MG63 (cell line): ENCODE measurements around the gene ENTR1. TPM values are rescaled to one million over a fixed set of nuclear protein-coding genes. Genes with fewer than 3 reads are reported as not detected.

Experiments used
- DNase-seq: peaks from one replicate; pipeline ENCODE4 v3.0.0-alpha.2; 2020
- H3K27me3 ChIP-seq: fragments of 250-450 bp; sonication (Bioruptor Pico); 2 replicates; pipeline ENCODE4 v1.5.1; 2020; ENCODE audit warnings: mild to moderate bottlenecking, moderate library complexity
- H3K36me3 ChIP-seq: fragments of 250-450 bp; sonication (Bioruptor Pico); 2 replicates; pipeline ENCODE4 v1.5.1; 2020; ENCODE audit warnings: mild to moderate bottlenecking, moderate library complexity
- H3K4me3 ChIP-seq: fragments of 250-450 bp; sonication (Bioruptor Pico); 2 replicates; pipeline ENCODE4 v1.5.1; 2020; ENCODE audit warnings: mild to moderate bottlenecking, moderate library complexity
- H3K9me3 ChIP-seq: fragments of 250-450 bp; sonication (Bioruptor Pico); 2 replicates; pipeline ENCODE4 v1.5.1; 2020; ENCODE audit warnings: mild to moderate bottlenecking, moderate library complexity
- total RNA-seq: library from RNA; depleted of rRNA; stranded (reverse); fragments of >200 nt; shearing (Covaris generic); gene quantifications from 2 replicates; pipeline ENCODE4 v1.2.3, GENCODE V29; 2014; ENCODE audit warnings: low replicate concordance

ENTR1 gene
- total RNA-seq, 1 experiment from 2014 or later, result 95.9 TPM

- Histone ChIP-seq H3K27me3 (no peaks in the 10 kb centered on the region), H3K9me3 (no peaks in the 10 kb centered on the region), H3K4me3 (no peak overlapping the region), H3K36me3 (peaks cover 3% of the 10 kb centered on the region)
- DNase-seq, result no peak
These were observed 32.9 kb downstream of the ENTR1 start for GRCh38 chr9:136377341-136378169.

GRCh38 chr9:136376457-136376856, 34.0 kb downstream of the ENTR1 start:
- no peak for DNase-seq
- H3K36me3 ChIP-seq, result peaks cover 3% of the 10 kb centered on the region

GRCh38 chr9:136375096-136375495, 35.3 kb downstream of the ENTR1 start:
- Histone ChIP-seq H3K27me3 (no peaks in the 10 kb centered on the region), H3K36me3 (no peaks in the 10 kb centered on the region; the same call in none of the 2 replicates), H3K4me3 (no peak overlapping the region), H3K9me3 (no peaks in the 10 kb centered on the region)
- DNase-seq, result no peak

More at GRCh38 chr9:136376457-136376856, 34.0 kb downstream of the ENTR1 start:
- no peaks in the 10 kb centered on the region for H3K9me3 ChIP-seq
- H3K4me3 ChIP-seq, result no peak overlapping the region
- no peaks in the 10 kb centered on the region for H3K27me3 ChIP-seq

- no peaks in the 10 kb centered on the region; the same call in none of the 2 replicates for H3K36me3 ChIP-seq
- no peaks in the 10 kb centered on the region for H3K9me3 ChIP-seq
- no peak overlapping the region for H3K4me3 ChIP-seq
- DNase-seq, result no peak
- H3K27me3 ChIP-seq, result no peaks in the 10 kb centered on the region
These were observed 36.2 kb downstream of the ENTR1 start for GRCh38 chr9:136374183-136374575.

GRCh38 chr9:136373300-136374182, 36.9 kb downstream of the ENTR1 start, which contains the start of gene CARD9:
CARD9 (minus strand) TSS chr9:136373669; CDS start chr9:136372078, 1,591 bp downstream.
- Histone ChIP-seq H3K4me3 (no peak within 1 kb of the TSS), H3K9me3 (no peaks in the 10 kb centered on the region), H3K27me3 (no peaks in the 10 kb centered on the region), H3K36me3 (no peaks in the 10 kb centered on the region; the same call in 1 of the 2 replicates)
- no peak for DNase-seq

- H3K4me3 ChIP-seq, result no peak overlapping the region
- no peaks in the 10 kb centered on the region; the same call in 1 of the 2 replicates for H3K36me3 ChIP-seq
- H3K27me3 ChIP-seq, result no peaks in the 10 kb centered on the region
- no peaks in the 10 kb centered on the region for H3K9me3 ChIP-seq
- peak; percentile 33 for DNase-seq
These were observed 37.7 kb downstream of the ENTR1 start for GRCh38 chr9:136372561-136373299.

GRCh38 chr9:136372006-136372405, 38.4 kb downstream of the ENTR1 start:
- no peaks in the 10 kb centered on the region; the same call in 1 of the 2 replicates for H3K36me3 ChIP-seq
- no peak overlapping the region for H3K4me3 ChIP-seq
- no peak for DNase-seq
- no peaks in the 10 kb centered on the region for H3K9me3 ChIP-seq
- no peaks in the 10 kb centered on the region for H3K27me3 ChIP-seq

- Histone ChIP-seq H3K4me3 (no peak overlapping the region), H3K27me3 (no peaks in the 10 kb centered on the region), H3K36me3 (no peaks in the 10 kb centered on the region; the same call in 1 of the 2 replicates), H3K9me3 (no peaks in the 10 kb centered on the region)
- DNase-seq, result no peak
These were observed 38.9 kb downstream of the ENTR1 start for GRCh38 chr9:136371533-136371880.

GRCh38 chr9:136370687-136371532, 39.5 kb downstream of the ENTR1 start:
- DNase-seq, result no peak
- Histone ChIP-seq H3K4me3 (no peak overlapping the region), H3K9me3 (no peaks in the 10 kb centered on the region), H3K27me3 (no peaks in the 10 kb centered on the region), H3K36me3 (no peaks in the 10 kb centered on the region; the same call in 1 of the 2 replicates)

- Histone ChIP-seq H3K27me3 (no peaks in the 10 kb centered on the region), H3K4me3 (no peak overlapping the region), H3K36me3 (no peaks in the 10 kb centered on the region; the same call in 1 of the 2 replicates), H3K9me3 (no peaks in the 10 kb centered on the region)
- DNase-seq, result no peak
These were observed 40.4 kb downstream of the ENTR1 start for GRCh38 chr9:136370037-136370436.

- Histone ChIP-seq H3K27me3 (no peaks in the 10 kb centered on the region), H3K4me3 (no peak overlapping the region), H3K9me3 (no peaks in the 10 kb centered on the region), H3K36me3 (0 out of 2 replicates have a peak, but pooled peaks cover 4% of the 10 kb centered on the region)
- no peak for DNase-seq
These were observed 42.2 kb downstream of the ENTR1 start for GRCh38 chr9:136368190-136368589.

GRCh38 chr9:136367296-136368145, 42.9 kb downstream of the ENTR1 start:
- H3K36me3 ChIP-seq, result peaks cover 4% of the 10 kb centered on the region; the same call in 1 of the 2 replicates
- no peaks in the 10 kb centered on the region for H3K27me3 ChIP-seq
- no peaks in the 10 kb centered on the region for H3K9me3 ChIP-seq
- no peak overlapping the region for H3K4me3 ChIP-seq
- no peak for DNase-seq

- Histone ChIP-seq H3K9me3 (no peaks in the 10 kb centered on the region), H3K27me3 (no peaks in the 10 kb centered on the region), H3K4me3 (no peak overlapping the region), H3K36me3 (peaks cover 4% of the 10 kb centered on the region; the same call in 1 of the 2 replicates)
- DNase-seq, result no peak
These were observed 43.6 kb downstream of the ENTR1 start for GRCh38 chr9:136366826-136367225.

- Histone ChIP-seq H3K4me3 (no peak overlapping the region), H3K9me3 (no peaks in the 10 kb centered on the region), H3K36me3 (peaks cover 4% of the 10 kb centered on the region; the same call in 1 of the 2 replicates), H3K27me3 (no peaks in the 10 kb centered on the region)
- no peak for DNase-seq
These were observed 44.6 kb downstream of the ENTR1 start for GRCh38 chr9:136365775-136366222.
